GM12892 (cell line): Measurements from ENCODE around the gene CST9.

Source experiments
- POLR2A ChIP-seq: IDR thresholded peaks from 2 replicates; pipeline ENCODE4 v1.6.1; 2011; ENCODE audit warnings: low read depth, low read length, control low read depth
- POLR2AphosphoS5 ChIP-seq: IDR thresholded peaks from 2 replicates; pipeline ENCODE4 v1.6.1; 2011; ENCODE audit warnings: low read depth, low read length, control low read depth

DNA sequence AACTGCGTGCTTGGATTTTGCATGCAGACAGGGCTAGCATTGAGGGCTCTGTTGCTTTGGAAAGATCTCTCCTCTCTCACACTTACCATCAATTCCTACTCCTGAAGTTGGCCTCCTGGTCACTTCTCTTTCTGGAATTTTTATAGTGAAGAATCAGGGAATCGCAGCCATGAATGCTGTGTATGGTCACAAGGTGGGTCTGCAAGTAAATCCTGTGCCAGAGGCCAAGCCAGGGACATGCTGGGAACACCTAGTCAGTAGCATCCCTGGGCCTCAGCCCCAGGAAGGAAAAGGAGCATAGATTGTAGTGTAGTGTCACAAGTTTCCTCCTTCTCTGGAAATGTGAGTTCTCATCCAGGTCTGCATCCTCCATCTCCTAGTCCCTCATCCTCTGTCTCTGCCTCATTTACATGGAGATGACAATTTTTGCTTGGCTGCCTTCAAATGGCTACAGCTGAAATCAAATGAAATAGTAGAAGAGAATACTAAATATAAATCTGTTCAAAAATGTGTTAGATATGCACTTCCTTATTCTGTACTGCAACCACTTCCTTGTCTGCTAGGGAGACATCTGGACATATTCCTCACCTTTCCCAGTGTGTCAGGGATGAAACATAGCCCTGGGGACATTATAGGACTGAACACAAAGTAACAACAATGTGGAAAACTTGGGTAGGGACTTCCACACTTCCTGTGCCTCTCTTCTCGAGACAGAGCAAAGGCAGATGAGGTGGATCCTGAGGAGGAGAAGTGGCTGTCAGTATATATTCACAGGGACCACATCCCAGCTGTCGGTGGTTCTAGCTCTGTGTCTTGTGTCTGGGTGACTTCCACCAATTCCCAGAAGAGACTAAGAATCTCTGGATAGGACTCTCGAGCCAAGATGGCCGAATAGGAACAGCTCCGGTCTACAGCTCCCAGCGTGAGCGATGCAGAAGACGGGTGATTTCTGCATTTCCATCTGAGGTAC is 17.0 kb downstream of the CST9 start:
- no peak for TF ChIP-seq POLR2A
- TF ChIP-seq POLR2AphosphoS5: no peak
